ENCODE data around the gene TRIM69. TPM values are rescaled to one million over a fixed set of nuclear protein-coding genes. Genes with fewer than 3 reads are reported as not detected.
"Not testable (repeated sequence)": the region's sequence is repeated elsewhere in the genome, so short reads cannot be mapped to it uniquely, and the experiment has no call there.

Gene TRIM69
- 10 to 100 TPM; 20.3 to 23.3 (median 21.9) TPM for total RNA-seq

- H3K36me3 ChIP-seq: peaks cover 0 to 12% (median 9%) of the 10 kb centered on the region in 4 donors
- H3K27me3 ChIP-seq: no peaks in the 10 kb centered on the region
- no peak for DNase-seq (ENCODE audit: extremely low spot score)
- H3K4me3 ChIP-seq: no peak within 1 kb of the TSS
- peak within 1 kb of the TSS; percentile 16 to 66 (median 36) for H3K27ac ChIP-seq (replicated peaks in 1 of 4)
- 74% methylated on average over 3 of the region's 3 CpGs for WGBS
- TF ChIP-seq CTCF (IDR thresholded peaks at IDR 0.05): no peak
- TF ChIP-seq POLR2AphosphoS5 (IDR thresholded peaks at IDR 0.05): no peak
- TF ChIP-seq EP300 (IDR thresholded peaks at IDR 0.05): no peak
- no peak for TF ChIP-seq POLR2A (IDR thresholded peaks at IDR 0.05; ENCODE audit: low read depth)
- H3K4me1 ChIP-seq: peaks cover 3 to 27% (median 14%) of the 10 kb centered on the region in 4 donors
- H3K9me3 ChIP-seq: no peaks in the 10 kb centered on the region
- intact Hi-C loops (cut with DNase I): loop anchor here (10.0 kb wide), 1 partner anchor 151 kb away; no protein-coding TSS in a partner anchor
Measured at GRCh38 chr15:44736181-44736765, at the start of gene TRIM69. TRIM69 (plus strand) TSS chr15:44736528; CDS start chr15:44736705, 177 bp downstream.

- DNase-seq (ENCODE audit: extremely low spot score); H3K27me3 ChIP-seq; H3K36me3 ChIP-seq; H3K4me3 ChIP-seq; H3K9me3 ChIP-seq; intact Hi-C loops (cut with DNase I); H3K27ac ChIP-seq (replicated peaks in 1 of 4); H3K4me1 ChIP-seq: not testable (repeated sequence)
- 84% methylated on average over 2 of the region's 2 CpGs for WGBS
Measured at GRCh38 chr15:44689318-44689717, 47.0 kb upstream of the TRIM69 start.

- intact Hi-C loops (cut with DNase I); DNase-seq (ENCODE audit: extremely low spot score); H3K36me3 ChIP-seq; H3K4me1 ChIP-seq; H3K9me3 ChIP-seq; H3K27ac ChIP-seq (replicated peaks in 1 of 4); H3K4me3 ChIP-seq; H3K27me3 ChIP-seq: not testable (repeated sequence)
- 54% methylated on average over 1 of the region's 1 CpG for WGBS
Measured at GRCh38 chr15:44690245-44690644, 46.1 kb upstream of the TRIM69 start.

GRCh38 chr15:44692659-44693058, 43.7 kb upstream of the TRIM69 start:
- H3K36me3 ChIP-seq: no peaks in the 10 kb centered on the region
- no peak overlapping the region for H3K4me3 ChIP-seq
- TF ChIP-seq POLR2AphosphoS5 (IDR thresholded peaks at IDR 0.05) (no peak), POLR2A (IDR thresholded peaks at IDR 0.05; ENCODE audit: low read depth) (no peak), EP300 (IDR thresholded peaks at IDR 0.05) (no peak), CTCF (IDR thresholded peaks at IDR 0.05) (no peak)
- H3K4me1 ChIP-seq: no peaks in the 10 kb centered on the region
- H3K9me3 ChIP-seq: no peaks in the 10 kb centered on the region
- WGBS: 80% methylated on average over 1 of the region's 1 CpG
- no peak overlapping the region for H3K27ac ChIP-seq (replicated peaks in 1 of 4)
- no peaks in the 10 kb centered on the region for H3K27me3 ChIP-seq
- intact Hi-C loops (cut with DNase I): no loop called here
- DNase-seq (ENCODE audit: extremely low spot score): no peak

- no peak for DNase-seq (ENCODE audit: extremely low spot score)
- Histone ChIP-seq H3K36me3 (no peaks in the 10 kb centered on the region), H3K4me1 (no peaks in the 10 kb centered on the region), H3K9me3 (peaks cover 0 to 3% (median under 1%) of the 10 kb centered on the region in 4 donors), H3K27me3 (no peaks in the 10 kb centered on the region), H3K4me3 (no peak overlapping the region), H3K27ac (replicated peaks in 1 of 4) (no peak overlapping the region)
- intact Hi-C loops (cut with DNase I): no loop called here
- 86% methylated on average over 4 of the region's 4 CpGs for WGBS
- TF ChIP-seq CTCF (IDR thresholded peaks at IDR 0.05) (no peak), POLR2AphosphoS5 (IDR thresholded peaks at IDR 0.05) (no peak), EP300 (IDR thresholded peaks at IDR 0.05) (no peak), POLR2A (IDR thresholded peaks at IDR 0.05; ENCODE audit: low read depth) (no peak)
Measured at GRCh38 chr15:44694416-44694815, 41.9 kb upstream of the TRIM69 start.

GRCh38 chr15:44695294-44695693, 41.0 kb upstream of the TRIM69 start:
- H3K27ac ChIP-seq (replicated peaks in 1 of 4): no peak overlapping the region
- TF ChIP-seq POLR2A (IDR thresholded peaks at IDR 0.05; ENCODE audit: low read depth) (no peak), POLR2AphosphoS5 (IDR thresholded peaks at IDR 0.05) (no peak), CTCF (IDR thresholded peaks at IDR 0.05) (no peak), EP300 (IDR thresholded peaks at IDR 0.05) (no peak)
- intact Hi-C loops (cut with DNase I): no loop called here
- no peak overlapping the region for H3K4me3 ChIP-seq
- no peaks in the 10 kb centered on the region for H3K4me1 ChIP-seq
- WGBS: 64% methylated on average over 3 of the region's 3 CpGs
- no peak for DNase-seq (ENCODE audit: extremely low spot score)
- H3K36me3 ChIP-seq: no peaks in the 10 kb centered on the region
- no peaks in the 10 kb centered on the region for H3K27me3 ChIP-seq
- H3K9me3 ChIP-seq: peaks cover 0 to 11% (median 4%) of the 10 kb centered on the region in 4 donors
